ENCODE data around the gene SELENOH. TPM values are rescaled to one million over a fixed set of nuclear protein-coding genes. Genes with fewer than 3 reads are reported as not detected.
A peak's percentile ranks its signal among the peaks of the same experiment; 100 is the strongest.

Gene SELENOH
- total and polyA plus RNA-seq, 9 of the 15 experiments (the other 6 are each of a cell fraction or from before 2014, with no cell fraction given): 16.6 to 299 (median 118) TPM

DNA sequence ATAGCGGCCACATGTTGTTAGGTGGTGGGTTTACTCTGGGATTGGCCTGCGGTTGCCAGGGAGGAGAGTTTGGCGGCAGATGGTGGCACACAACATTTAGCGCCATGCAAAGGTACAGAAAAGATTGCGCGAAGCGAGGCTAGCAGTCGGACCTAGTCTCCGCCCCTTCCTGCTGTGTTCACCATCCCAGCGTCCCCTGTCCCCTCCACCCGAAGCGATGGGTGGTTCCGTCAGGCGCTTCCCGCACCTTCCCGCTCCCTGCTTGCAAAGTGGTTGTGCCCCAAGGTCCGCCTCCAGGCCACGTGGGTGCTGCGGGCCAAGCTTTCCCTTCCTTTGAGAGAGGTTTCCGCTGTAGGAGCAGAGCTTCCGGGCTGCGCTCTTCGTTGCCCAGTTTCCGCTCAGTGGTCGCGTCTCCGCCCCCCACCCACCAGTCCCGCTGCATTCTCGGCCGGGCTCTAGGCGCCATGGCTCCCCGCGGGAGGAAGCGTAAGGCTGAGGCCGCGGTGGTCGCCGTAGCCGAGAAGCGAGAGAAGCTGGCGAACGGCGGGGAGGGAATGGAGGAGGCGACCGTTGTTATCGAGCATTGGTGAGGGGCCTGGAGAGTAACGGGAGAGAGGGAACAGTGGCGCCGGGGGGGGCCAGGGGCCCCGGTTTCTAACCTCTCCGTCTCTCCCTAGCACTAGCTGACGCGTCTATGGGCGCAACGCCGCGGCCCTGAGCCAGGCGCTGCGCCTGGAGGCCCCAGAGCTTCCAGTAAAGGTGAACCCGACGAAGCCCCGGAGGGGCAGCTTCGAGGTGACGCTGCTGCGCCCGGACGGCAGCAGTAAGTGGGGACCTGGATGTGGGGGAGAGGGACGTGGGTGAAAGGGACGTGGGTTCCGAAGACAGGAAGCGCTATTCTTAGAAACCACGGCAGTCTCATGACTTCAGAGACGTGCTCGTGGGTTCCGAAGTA, at the start of gene SELENOH (continued):
- TF ChIP-seq POLR3A (IDR thresholded peaks at IDR 0.05; ENCODE audit: borderline replicate concordance, extremely low read depth, insufficient read depth, insufficient read length): peak; percentile 20
- no peak; the same call in none of the 2 replicates for TF ChIP-seq ERF (CRISPR knock-in tag; IDR thresholded peaks at IDR 0.05)
- peak; percentile 68 for TF ChIP-seq PML (IDR thresholded peaks at IDR 0.05; ENCODE audit: low read length)
- TF ChIP-seq DDX20 (tag; IDR thresholded peaks at IDR 0.05; ENCODE audit: low read depth): no peak
- TF ChIP-seq HMGN3 (IDR thresholded peaks at IDR 0.05; ENCODE audit: borderline replicate concordance, extremely low read depth, insufficient read length, low read depth, low read length): peak; percentile 93
- TF ChIP-seq, protein P1, sequence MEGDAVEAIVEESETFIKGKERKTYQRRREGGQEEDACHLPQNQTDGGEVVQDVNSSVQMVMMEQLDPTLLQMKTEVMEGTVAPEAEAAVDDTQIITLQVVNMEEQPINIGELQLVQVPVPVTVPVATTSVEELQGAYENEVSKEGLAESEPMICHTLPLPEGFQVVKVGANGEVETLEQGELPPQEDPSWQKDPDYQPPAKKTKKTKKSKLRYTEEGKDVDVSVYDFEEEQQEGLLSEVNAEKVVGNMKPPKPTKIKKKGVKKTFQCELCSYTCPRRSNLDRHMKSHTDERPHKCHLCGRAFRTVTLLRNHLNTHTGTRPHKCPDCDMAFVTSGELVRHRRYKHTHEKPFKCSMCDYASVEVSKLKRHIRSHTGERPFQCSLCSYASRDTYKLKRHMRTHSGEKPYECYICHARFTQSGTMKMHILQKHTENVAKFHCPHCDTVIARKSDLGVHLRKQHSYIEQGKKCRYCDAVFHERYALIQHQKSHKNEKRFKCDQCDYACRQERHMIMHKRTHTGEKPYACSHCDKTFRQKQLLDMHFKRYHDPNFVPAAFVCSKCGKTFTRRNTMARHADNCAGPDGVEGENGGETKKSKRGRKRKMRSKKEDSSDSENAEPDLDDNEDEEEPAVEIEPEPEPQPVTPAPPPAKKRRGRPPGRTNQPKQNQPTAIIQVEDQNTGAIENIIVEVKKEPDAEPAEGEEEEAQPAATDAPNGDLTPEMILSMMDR (IDR thresholded peaks at IDR 0.05 in 2 of 3, conservative IDR thresholded peaks at IDR 0.05 in 1 of 3; ENCODE audit: insufficient read depth in 2 of 3, low read depth in 1 of 3, low read length in 3 of 3): no peak
- TF ChIP-seq, protein P2, sequence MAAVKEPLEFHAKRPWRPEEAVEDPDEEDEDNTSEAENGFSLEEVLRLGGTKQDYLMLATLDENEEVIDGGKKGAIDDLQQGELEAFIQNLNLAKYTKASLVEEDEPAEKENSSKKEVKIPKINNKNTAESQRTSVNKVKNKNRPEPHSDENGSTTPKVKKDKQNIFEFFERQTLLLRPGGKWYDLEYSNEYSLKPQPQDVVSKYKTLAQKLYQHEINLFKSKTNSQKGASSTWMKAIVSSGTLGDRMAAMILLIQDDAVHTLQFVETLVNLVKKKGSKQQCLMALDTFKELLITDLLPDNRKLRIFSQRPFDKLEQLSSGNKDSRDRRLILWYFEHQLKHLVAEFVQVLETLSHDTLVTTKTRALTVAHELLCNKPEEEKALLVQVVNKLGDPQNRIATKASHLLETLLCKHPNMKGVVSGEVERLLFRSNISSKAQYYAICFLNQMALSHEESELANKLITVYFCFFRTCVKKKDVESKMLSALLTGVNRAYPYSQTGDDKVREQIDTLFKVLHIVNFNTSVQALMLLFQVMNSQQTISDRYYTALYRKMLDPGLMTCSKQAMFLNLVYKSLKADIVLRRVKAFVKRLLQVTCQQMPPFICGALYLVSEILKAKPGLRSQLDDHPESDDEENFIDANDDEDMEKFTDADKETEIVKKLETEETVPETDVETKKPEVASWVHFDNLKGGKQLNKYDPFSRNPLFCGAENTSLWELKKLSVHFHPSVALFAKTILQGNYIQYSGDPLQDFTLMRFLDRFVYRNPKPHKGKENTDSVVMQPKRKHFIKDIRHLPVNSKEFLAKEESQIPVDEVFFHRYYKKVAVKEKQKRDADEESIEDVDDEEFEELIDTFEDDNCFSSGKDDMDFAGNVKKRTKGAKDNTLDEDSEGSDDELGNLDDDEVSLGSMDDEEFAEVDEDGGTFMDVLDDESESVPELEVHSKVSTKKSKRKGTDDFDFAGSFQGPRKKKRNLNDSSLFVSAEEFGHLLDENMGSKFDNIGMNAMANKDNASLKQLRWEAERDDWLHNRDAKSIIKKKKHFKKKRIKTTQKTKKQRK (IDR thresholded peaks at IDR 0.05; ENCODE audit: borderline replicate concordance, low read depth, low read length): no peak
- no peak for TF ChIP-seq EZH2 (IDR thresholded peaks at IDR 0.05; ENCODE audit: borderline replicate concordance, low read depth, low read length)
- TF ChIP-seq ZNF133 (CRISPR knock-in tag; IDR thresholded peaks at IDR 0.05): no peak
- TF ChIP-seq TCF3 (CRISPR knock-in tag; IDR thresholded peaks at IDR 0.05): peak; percentile 57; the same call in 1 of the 2 replicates
- no peak for TF ChIP-seq ZNF507 (tag; conservative IDR thresholded peaks at IDR 0.05)
- TF ChIP-seq FOXP1 (CRISPR knock-in tag; IDR thresholded peaks at IDR 0.05): no peak; the same call in none of the 2 replicates
- TF ChIP-seq TFAM (CRISPR knock-in tag; conservative IDR thresholded peaks at IDR 0.05): no peak
- TF ChIP-seq MTA3 (IDR thresholded peaks at IDR 0.05; ENCODE audit: borderline replicate concordance): peak; percentile 93
- TF ChIP-seq ZNF445 (CRISPR knock-in tag; IDR thresholded peaks at IDR 0.05; ENCODE audit: low read depth): no peak
- peak; percentile 82; the same call in 1 of the 2 replicates for TF ChIP-seq CAMTA2 (CRISPR knock-in tag; conservative IDR thresholded peaks at IDR 0.05)
- no peak for TF ChIP-seq PHB2 (IDR thresholded peaks at IDR 0.05; ENCODE audit: low read depth)
- TF ChIP-seq ELF2 (CRISPR knock-in tag; IDR thresholded peaks at IDR 0.05): peak; percentile 94
- no peak for TF ChIP-seq TCFL5 (CRISPR knock-in tag; conservative IDR thresholded peaks at IDR 0.05)
- no peak for TF ChIP-seq CBX2 (IDR thresholded peaks at IDR 0.05; ENCODE audit: insufficient read depth, low read length, poor library complexity, severe bottlenecking)
- TF ChIP-seq FOXJ2 (tag; IDR thresholded peaks at IDR 0.05): peak; percentile 51; the same call in 1 of the 2 replicates
- peak in 1 of 2 experiments; percentile 53; a peak in 2 of 4 replicates for TF ChIP-seq NRF1 (conservative IDR thresholded peaks at IDR 0.05 in 1 of 2, IDR thresholded peaks at IDR 0.05 in 1 of 2)
- TF ChIP-seq SUPT5H (IDR thresholded peaks at IDR 0.05): peak; percentile 96
- peak; percentile 79 for TF ChIP-seq ZNF384 (IDR thresholded peaks at IDR 0.05; ENCODE audit: low read depth, low read length)

Measured in K562 (cell line).